ENCODE results near the gene NEK7. TPM values are rescaled to one million over a fixed set of nuclear protein-coding genes. Genes with fewer than 3 reads are reported as not detected.
"Not testable (repeated sequence)": the region's sequence is repeated elsewhere in the genome, so short reads cannot be mapped to it uniquely, and the experiment has no call there.

The NEK7 gene
- total RNA-seq, 1 donor from 2014 or later: 131 TPM

- no peak for DNase-seq
These were observed 135.1 kb downstream of the NEK7 start for GRCh38 chr1:198291924-198292323.

DNA sequence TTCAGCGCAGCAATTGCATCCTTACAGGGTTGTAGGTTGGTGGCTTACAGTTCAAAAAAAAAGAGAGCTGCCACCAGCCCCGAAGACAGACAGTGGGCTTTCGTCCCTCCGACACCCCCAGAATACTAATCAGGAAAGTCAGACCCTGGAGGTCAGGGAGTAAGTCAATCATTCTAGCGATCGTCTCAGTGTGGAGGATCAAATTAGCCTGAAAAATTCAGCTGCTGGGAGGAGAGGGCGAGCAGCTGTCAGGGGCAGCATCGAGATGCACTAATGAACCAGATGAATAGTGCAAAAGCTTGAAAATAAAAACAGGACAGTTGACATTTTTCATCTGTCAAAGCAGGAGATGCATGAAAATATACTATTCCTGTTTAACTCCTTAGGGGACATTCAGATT, 138.4 kb downstream of the NEK7 start:
- DNase-seq: peak; percentile 27

- DNase-seq: peak; percentile 49
These were observed 139.2 kb downstream of the NEK7 start for GRCh38 chr1:198295971-198296370.

- no peak for DNase-seq
These were observed 140.5 kb downstream of the NEK7 start for GRCh38 chr1:198297281-198297680.

DNA sequence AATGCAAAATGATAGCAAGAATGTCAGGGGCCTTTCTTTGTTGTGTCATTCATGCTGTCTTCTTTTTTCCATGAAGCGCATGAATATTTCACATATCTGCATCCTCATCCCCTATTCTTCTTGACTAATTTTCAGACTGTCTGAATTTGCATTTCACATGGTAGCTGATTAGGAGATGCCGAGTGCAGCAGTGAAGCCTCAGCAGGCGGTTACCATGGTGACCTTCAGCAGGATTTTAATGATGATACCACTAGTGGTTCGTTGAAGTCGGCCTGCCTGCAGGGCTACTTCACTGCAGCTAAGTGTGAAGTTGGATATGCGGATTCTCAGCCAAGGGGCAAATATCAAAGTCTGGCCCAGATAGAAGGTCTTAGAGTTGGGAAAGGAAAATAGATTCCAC, 141.8 kb downstream of the NEK7 start:
- no peak for DNase-seq

DNA sequence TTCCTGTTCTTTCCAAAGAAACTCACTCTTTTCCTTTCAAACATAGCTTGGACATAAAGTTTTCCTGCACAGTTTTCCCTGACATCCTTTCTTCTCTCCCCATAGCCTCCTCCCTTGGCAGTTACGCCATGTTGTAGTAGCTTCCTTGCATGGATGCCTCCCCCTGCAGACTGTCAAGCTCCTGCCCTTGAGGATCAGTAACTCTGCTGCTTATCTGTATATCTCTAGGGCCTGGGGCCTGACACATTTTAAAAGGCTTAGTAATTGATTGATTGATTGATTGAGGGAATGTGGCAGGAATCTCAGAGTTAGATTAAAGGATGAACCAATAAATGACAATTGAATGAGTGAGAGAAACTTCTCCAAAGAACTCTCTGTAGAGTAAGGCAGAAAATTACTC, 143.7 kb downstream of the NEK7 start:
- no peak for DNase-seq

- DNase-seq: no peak
These were observed 147.6 kb downstream of the NEK7 start for GRCh38 chr1:198304431-198304830.

DNA sequence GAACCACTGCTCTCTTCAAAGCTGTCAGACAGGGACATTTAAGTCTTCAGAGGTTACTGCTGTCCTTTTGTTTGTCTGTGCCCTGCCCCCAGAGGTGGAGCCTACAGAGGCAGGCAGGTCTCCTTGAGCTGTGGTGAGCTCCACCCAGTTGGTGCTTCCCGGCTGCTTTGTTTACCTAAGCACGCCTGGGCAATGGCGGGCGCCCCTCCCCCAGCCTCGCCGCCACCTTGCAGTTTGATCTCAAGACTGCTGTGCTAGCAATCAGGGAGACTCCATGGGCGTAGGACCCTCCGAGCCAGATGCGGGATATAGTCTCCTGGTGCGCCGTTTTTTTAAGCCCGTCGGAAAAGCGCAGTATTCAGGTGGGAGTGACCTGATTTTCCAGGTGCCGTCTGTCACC, 158.0 kb downstream of the NEK7 start:
- not testable (repeated sequence) for DNase-seq

GRCh38 chr1:198315331-198315730, 158.5 kb downstream of the NEK7 start:
- DNase-seq: not testable (repeated sequence)

- no peak for DNase-seq
These were observed 159.8 kb downstream of the NEK7 start for GRCh38 chr1:198316546-198317100.

- DNase-seq: no peak
These were observed 161.3 kb downstream of the NEK7 start for GRCh38 chr1:198318085-198318484.

DNA sequence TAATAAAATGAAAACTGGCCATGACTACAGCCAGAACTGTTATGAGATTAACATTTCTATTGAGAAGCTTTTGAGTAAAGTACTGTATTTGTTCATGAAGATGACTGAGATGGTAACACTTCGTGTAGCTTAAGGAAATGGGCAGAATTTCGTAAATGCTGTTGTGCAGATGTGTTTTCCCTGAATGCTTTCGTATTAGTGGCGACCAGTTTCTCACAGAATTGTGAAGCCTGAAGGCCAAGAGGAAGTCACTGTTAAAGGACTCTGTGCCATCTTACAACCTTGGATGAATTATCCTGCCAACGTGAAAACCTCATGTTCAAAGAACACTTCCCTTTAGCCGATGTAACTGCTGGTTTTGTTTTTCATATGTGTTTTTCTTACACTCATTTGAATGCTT, 164.0 kb downstream of the NEK7 start:
- no peak for DNase-seq

DNA sequence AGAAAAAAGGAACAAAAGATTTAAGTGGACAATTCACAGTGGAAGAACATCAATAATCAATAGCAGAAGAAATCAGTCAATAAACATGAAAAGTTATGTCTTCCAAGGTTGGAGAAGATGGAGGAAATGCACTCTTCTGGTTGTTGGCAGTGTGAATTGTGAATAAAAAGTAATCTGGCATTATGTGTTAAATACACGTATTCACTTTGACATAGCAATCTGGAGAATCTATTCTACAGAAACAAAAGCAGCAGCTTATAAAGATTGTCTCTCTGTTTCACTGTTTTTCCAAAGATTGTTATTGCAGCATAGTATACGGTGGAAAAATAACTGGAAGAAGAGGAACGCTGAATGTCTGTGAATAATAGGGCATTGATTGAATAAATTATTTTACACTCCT, 169.4 kb downstream of the NEK7 start:
- no peak for DNase-seq

- DNase-seq: no peak
These were observed 170.1 kb downstream of the NEK7 start for GRCh38 chr1:198326915-198327314.

- DNase-seq: no peak
These were observed 171.7 kb downstream of the NEK7 start for GRCh38 chr1:198328458-198329032.

GRCh38 chr1:198330982-198331615, 174.3 kb downstream of the NEK7 start:
- no peak for DNase-seq

DNA sequence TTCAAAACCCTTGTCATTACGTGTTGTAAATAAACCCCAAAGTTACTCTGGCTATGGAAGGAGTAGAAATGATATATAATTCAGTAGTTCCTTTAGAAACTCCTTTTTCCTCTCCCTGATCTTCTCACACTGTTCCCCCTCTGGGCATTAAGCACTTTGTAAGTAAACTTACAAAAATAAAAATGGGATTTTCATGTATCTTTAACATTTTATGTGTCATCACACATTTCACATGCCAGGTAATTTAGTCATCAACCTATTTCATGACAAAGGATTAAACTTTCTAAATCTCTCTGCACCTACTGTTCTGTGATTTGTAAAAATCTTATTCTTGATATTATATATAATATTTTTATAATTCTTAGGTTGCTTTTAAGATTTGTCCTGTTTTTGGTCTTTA, 176.9 kb downstream of the NEK7 start:
- DNase-seq: no peak

DNA sequence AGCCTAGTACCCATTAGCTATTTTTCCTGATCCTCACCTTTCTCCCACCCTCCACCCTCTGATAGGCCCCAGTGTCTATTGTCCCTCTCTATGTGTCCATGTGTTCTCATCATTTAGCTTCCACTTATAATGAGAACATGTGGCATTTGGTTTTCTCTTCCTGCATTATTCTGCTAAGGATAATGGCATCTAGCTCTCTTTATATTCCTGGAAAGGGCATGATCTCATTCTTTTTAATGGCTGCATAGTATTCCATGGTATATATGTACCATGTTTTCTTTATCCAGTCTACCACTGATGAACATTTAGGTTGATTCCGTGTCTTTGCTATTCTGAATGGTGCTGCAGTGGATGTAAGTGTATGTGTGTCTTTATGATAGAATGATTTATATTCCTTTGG, 178.9 kb downstream of the NEK7 start:
- no peak for DNase-seq

GRCh38 chr1:198337886-198338285, 181.1 kb downstream of the NEK7 start:
- no peak for DNase-seq

DNA sequence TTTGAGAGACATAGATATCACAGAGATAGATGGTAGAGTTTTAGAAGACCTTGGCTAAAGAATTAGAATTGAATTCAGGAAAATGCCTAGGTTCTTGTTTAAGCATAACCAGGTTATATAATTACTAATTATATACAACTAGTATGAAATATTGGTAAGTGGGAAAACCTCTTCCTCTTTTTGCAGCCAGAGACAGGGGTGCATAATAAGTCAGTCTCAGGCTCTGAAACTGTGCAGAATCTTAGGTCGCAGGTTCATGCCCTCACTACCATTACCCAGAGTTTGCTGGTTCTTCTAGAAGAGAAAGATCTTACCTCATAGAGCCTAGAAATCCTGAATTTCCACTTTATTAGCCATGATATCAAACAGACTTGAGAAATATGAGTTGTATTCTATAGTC, 183.3 kb downstream of the NEK7 start:
- DNase-seq: no peak

- DNase-seq: no peak
These were observed 189.4 kb downstream of the NEK7 start for GRCh38 chr1:198346178-198346577.

DNA sequence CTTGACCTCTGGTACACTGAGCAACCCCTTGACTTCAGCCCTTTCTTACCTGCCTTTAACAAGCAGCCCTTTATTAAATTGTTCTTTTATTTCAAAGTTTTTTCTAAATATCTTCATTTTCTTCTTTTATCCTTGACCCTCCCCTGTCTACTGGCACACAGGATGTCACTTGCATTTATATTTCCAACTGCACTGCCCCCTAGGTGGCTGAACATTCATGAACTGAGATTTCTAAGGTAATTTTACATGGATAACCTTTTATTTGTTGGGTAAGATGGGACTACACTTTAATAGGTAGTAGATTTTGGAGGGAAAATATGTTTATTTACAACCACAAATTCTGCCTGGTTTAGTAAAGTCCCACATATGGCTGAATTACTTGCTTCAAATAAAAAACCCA, 193.7 kb downstream of the NEK7 start:
- DNase-seq: no peak

DNA sequence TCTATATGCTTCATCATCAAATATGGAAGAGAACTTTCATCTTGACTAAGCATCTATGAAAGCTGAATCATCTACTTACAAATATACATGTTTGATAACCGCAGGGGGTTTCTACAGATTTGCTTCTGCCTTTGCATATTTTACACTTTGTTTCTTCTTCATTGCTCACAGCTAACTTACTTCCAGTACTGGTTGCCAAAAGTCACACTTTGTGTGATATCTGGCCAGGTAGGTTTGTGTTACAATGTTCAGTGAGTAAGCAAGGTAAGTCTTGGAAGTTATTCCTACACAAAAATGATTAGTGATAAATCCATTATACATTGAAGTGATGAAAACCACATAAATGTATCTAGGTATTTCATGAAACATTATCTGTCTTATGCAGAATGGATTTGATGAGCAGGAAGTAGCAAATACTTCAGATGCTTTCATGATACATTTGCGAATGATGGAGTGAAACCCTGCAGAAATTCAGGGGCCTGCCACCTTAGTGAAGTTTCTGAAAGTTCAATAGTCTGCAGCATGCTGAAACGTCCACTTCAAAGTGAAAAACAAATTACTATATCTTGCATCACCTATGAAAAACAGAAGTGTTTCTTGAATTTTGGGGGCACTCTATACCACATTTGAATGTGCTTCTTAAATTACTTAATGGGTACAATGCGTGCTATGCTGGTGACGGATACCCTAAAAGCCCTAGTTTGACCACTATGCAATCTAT, 196.3 kb downstream of the NEK7 start:
- no peak for DNase-seq

- no peak for DNase-seq
These were observed 201.1 kb downstream of the NEK7 start for GRCh38 chr1:198357937-198358336.
